Posterior cingulate gyrus (tissue), 11 donors: ENCODE data around the gene ZMYND8.

ENCODE experiments used
- DNase-seq, 10 donors: peaks; one replicate each; pipeline versions ENCODE4 v3.0.0 to v3.0.0-alpha.2; 2020 to 2021; ENCODE audit warnings: mixed read lengths in 3 of 10
- intact Hi-C: fragments of 100-400 bp; cut with DNase I; formaldehyde crosslinking; loops from one replicate; pipeline ENCODE4 v1.15.1; 2023

ZMYND8 gene

DNA sequence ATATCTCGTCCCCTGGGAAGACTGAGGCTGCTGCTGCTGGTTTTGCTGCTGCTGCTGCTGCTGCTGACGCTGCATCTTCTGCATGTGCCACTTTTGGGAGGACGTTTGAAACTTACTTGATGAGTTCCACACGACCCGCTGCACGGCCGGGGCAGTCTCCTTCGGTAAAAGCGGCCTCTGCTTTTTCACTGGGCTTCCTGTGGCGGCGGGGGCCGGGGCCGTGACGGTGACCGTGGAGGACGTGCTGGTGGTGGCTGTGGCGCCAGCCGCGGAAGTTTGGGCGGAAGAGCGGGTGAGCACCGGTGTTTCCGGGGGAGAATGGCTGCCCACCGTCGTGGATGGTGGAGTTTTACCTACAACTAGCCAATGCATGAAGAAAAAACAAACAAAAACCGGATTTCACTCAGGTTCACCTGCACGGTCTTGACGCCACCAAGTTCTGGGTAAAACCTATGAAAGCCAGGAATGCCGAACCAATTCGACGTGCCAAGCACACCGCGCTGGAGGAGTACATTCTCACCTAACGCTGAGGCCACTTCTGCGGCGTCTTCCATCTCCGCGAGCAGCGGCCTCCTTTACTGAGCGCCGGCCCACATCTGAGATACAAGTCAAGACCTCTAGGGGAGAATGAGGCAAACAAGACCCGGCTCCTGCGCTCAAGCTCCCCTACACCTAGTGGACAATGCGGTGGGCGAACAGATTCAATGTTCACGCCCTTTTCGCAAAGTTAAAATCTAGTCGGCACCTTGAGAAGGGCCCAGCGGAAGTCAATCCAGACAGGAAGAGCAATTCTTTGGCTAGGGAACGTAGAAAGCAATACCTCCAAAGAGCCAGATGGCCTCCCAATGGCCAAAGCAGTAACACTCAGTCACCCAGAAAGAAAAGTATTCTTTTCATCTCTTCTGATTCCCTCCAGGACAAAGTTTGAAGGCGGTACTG is 117.5 kb downstream of the ZMYND8 start:
- intact Hi-C loops, result no loop called here
- peak in 1 of 10 donors; percentile 68 for DNase-seq

- intact Hi-C loops, result no loop called here
- DNase-seq, result peak in 7 of 10 donors; percentile 44 to 93 (median 58)
Observed at GRCh38 chr20:47237715-47238114, 118.8 kb downstream of the ZMYND8 start.

DNA sequence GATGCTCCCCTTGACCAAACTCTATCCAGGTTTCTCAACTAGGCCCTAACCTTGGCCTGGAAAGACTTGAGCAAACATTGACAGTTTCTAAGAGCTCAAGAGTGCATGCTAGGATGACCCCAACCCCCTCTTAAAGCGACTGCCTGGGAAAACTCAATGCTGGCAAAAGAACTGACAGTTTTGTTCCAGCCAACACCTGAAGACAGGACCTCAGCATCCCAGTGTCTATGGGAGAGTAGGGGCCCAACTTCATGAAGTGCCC is 119.9 kb downstream of the ZMYND8 start:
- DNase-seq, result no peak
- intact Hi-C loops, result no loop called here

- intact Hi-C loops, result no loop called here
- peak in 1 of 10 donors; percentile 77 for DNase-seq
Observed at GRCh38 chr20:47235853-47236638, 120.5 kb downstream of the ZMYND8 start.

DNA sequence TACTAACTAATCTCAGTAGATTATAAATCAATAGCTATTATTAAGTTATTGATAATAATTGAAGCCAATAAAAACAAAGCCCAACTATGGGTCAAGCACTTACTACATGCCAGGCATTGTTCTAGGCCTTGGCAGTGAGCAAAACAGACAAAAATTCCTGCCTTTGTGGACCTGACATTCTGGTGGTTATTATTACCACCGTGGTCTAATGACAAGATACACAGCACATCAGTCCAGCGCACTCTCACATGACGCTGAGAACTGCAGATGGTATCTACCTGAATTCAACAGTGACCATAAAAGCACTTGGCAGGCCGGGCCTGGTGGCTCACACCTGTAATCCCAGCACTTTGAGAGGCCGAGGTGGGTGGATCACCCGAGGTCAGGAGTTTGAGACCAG is 121.4 kb downstream of the ZMYND8 start:
- peak in 1 of 10 donors; percentile 40 for DNase-seq
- intact Hi-C loops, result no loop called here

DNA sequence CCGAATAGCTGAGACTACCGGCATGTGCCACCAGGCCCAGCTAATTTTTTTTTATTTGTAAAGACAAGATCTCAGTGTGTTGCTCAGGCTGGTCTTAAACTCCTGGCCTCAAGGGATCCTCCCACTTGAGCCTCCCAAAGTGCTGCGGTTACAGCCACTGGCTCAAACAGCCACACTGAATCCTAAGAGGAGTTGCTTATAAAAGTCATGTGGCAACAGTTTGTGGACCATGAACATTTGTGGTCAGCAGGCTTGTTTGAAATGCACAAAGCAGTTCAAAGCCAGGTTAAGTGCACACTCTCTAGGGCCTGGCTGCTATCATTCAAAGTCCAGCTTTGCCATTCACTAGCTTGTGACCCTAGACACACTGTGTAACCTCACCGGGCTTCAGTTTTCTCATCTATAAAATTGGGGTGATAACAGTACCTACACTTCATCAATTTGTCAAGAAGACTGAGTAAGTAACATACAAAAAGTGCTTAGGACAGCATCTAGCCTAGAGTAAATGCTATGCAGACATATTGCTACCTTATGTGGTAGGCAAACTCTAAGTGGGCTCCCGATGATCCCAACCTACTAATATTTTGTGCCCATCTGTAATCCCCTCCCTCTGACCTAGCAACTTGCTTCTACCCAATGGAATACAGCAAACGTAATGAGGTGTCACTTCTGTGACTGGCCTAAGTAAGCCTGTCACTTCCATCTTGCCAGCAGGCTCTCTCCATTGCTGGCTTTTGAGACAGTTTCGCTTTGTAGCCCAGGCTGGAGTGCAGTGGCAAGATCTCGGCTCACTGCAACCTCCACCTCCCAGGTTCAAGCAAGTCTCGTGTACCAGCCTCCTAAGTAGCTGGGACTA is 122.9 kb downstream of the ZMYND8 start:
- intact Hi-C loops, result no loop called here
- peak in 1 of 10 donors; percentile 19 for DNase-seq

- DNase-seq, result no peak
- intact Hi-C loops, result no loop called here
Observed at GRCh38 chr20:47232518-47232917, 124.0 kb downstream of the ZMYND8 start.

DNA sequence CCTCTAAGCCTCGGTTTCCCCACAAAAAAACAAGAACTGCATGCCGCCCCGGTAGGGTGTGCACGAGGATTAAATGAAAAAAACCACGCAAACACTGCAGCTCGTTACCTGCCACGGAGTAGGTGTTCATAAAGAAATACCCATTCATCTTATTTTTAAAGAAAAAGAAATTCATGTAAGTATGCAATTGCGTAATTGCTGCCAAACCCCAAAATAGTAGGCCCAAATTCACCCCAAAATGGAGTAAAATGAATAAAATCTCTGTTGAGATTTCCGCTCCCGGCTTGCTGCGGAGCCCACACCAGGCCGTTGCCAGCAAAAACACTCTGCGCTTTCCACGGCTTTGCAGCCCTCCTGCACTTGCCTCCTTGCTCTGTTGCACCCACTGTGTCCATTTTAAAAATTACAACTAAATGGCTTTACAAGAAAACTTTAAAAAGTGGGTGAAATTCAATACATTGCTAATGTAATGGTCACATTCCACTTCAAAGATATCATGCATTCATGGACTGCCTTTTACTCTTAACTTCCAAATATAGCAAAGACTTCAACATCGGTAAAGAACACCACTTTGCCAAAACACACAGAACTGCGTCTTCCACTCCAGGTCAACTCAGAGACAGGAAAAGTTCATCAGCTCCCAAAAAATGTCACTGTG is 125.0 kb downstream of the ZMYND8 start:
- intact Hi-C loops, result no loop called here
- DNase-seq, result peak in 1 of 10 donors; percentile 58

DNA sequence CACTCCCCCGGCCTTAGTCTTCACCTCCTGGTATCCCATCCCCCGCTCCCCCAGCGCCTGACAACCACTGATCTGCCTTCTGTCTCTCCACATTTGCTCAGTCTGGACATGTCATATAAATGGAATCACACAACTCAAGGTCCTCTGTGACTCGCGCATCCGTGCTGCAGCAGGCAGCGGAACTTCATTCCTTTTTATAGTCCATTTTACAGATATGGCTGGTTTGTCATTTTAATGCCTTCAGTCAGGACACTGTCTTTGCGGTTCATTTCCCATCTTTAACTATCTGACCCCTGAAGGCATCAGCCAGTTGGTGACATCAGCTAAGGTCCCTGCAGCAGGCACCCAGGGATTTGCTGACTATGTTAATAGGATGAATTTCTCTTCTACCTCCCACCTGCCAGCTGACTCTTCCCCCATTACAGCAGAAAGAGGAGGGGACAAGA is 125.7 kb downstream of the ZMYND8 start:
- peak in 1 of 10 donors; percentile 52 for DNase-seq
- intact Hi-C loops, result no loop called here

DNA sequence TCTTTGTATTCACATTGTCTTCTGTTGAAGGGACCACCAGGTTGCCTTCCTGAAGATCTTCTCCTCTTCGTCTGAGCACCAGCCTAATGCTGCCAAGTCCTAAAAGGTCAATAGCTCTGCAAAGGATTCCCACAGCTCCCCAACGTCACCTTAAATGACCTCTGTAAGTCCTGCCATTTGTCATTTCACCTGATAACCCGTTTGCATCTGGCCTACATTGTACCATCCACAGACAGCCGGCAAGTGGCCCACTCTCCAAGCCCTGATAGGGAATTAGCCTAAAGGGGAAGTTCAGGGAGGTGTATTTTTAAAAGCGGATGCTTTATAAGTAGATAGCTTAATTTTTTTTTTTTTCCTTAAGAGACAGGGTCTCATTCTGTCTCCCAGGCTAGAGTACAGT is 127.8 kb downstream of the ZMYND8 start:
- DNase-seq, result peak in 1 of 10 donors; percentile 31
- intact Hi-C loops, result no loop called here

GRCh38 chr20:47227576-47227975 is 128.9 kb downstream of the ZMYND8 start:
- no peak for DNase-seq
- intact Hi-C loops, result no loop called here

- intact Hi-C loops, result no loop called here
- peak in 1 of 10 donors; percentile 12 for DNase-seq
Observed at GRCh38 chr20:47227119-47227518, 129.4 kb downstream of the ZMYND8 start.

GRCh38 chr20:47225458-47225857 is 131.0 kb downstream of the ZMYND8 start:
- DNase-seq, result no peak
- intact Hi-C loops, result no loop called here

GRCh38 chr20:47224857-47225256 is 131.6 kb downstream of the ZMYND8 start:
- DNase-seq, result peak in 1 of 10 donors; percentile 25
- intact Hi-C loops, result no loop called here

- intact Hi-C loops, result no loop called here
- DNase-seq, result peak in 1 of 10 donors; percentile 39
Observed at GRCh38 chr20:47224300-47224791, 132.2 kb downstream of the ZMYND8 start.

DNA sequence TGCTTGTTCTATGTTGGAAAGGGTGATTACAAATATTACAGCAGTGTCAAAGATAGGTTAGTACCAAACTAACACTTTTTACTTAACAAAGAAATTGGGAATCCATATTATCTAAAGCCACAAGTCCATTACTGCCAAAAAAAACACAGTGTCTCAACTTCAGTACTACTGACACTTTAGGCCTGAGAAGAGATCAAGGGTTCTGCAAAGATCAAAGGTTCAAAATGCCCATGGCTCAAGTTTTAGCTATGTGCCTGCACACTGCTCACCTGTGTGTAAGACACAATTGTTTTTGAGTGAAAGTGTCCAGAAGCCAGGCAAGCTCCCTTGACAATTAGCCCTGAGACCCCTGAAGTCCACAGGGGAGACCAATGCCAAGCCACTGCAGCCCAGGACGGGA is 132.6 kb downstream of the ZMYND8 start:
- intact Hi-C loops, result no loop called here
- DNase-seq, result no peak

DNA sequence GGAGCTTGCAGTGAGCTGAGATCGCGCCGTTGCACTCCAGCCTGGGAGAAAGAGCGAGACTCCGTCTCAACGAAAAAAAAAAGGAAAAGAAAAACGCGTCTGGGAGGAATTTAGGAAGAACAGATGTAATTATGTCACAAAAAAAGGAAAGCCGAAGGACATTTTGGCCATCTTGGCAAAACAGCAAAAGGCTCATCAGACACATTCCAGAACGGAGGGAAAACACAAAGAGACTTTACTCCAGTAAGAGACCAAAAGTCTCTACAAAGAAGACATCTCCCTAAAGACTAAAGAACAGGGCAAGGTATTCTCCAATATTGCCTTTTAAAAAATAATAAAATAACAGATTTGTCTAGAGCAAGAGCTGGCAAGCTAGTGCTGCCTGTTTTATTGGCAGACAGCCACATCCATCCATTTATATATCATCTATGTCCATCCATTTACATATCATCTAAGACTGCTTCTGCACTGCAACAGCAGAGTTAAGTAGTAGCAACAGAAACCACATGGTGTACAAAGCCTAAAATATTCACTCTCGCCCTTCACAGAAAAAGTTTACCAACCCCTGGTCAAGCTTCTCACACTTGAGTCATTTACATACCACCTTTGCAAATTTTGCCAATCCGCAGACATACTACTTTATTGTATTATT is 133.9 kb downstream of the ZMYND8 start:
- DNase-seq, result peak in 1 of 10 donors; percentile 69
- intact Hi-C loops, result no loop called here

- peak in 1 of 10 donors; percentile 35 for DNase-seq
- intact Hi-C loops, result no loop called here
Observed at GRCh38 chr20:47221036-47221625, 135.4 kb downstream of the ZMYND8 start.

- intact Hi-C loops, result no loop called here
- peak in 1 of 10 donors; percentile 72 for DNase-seq
Observed at GRCh38 chr20:47220161-47220582, 136.3 kb downstream of the ZMYND8 start.
